ENCODE measurements around the gene UQCRFS1. TPM values are rescaled to one million over a fixed set of nuclear protein-coding genes. Genes with fewer than 3 reads are reported as not detected.
"Not testable (repeated sequence)": the region's sequence is repeated elsewhere in the genome, so short reads cannot be mapped to it uniquely, and the experiment has no call there.

UQCRFS1 gene
- total RNA-seq, 4 donors from 2014 or later: 24.8 to 60.8 (median 45.3) TPM

- H3K27ac ChIP-seq: no peak overlapping the region
- H3K27me3 ChIP-seq: no peaks in the 10 kb centered on the region
- H3K4me3 ChIP-seq: no peak overlapping the region
- no peak for DNase-seq
- H3K36me3 ChIP-seq: no peaks in the 10 kb centered on the region
- H3K9me3 ChIP-seq: no peaks in the 10 kb centered on the region
- H3K4me1 ChIP-seq: no peaks in the 10 kb centered on the region
- TF ChIP-seq CTCF (IDR thresholded peaks at IDR 0.05) (no peak), POLR2A (IDR thresholded peaks at IDR 0.05) (no peak)
These were observed 43.6 kb upstream of the UQCRFS1 start for GRCh38 chr19:29256516-29256915.

- no peak overlapping the region for H3K4me3 ChIP-seq
- no peaks in the 10 kb centered on the region for H3K9me3 ChIP-seq
- no peaks in the 10 kb centered on the region for H3K36me3 ChIP-seq
- TF ChIP-seq POLR2A (IDR thresholded peaks at IDR 0.05): no peak
- TF ChIP-seq CTCF (IDR thresholded peaks at IDR 0.05): no peak
- DNase-seq: no peak
- no peaks in the 10 kb centered on the region for H3K4me1 ChIP-seq
- H3K27me3 ChIP-seq: no peaks in the 10 kb centered on the region
- no peak overlapping the region for H3K27ac ChIP-seq
These were observed 43.0 kb upstream of the UQCRFS1 start for GRCh38 chr19:29255912-29256311.

- no peaks in the 10 kb centered on the region for H3K27me3 ChIP-seq
- no peak for DNase-seq
- no peaks in the 10 kb centered on the region for H3K4me1 ChIP-seq
- no peaks in the 10 kb centered on the region for H3K36me3 ChIP-seq
- TF ChIP-seq CTCF (IDR thresholded peaks at IDR 0.05): no peak
- no peak for TF ChIP-seq POLR2A (IDR thresholded peaks at IDR 0.05)
- no peak overlapping the region for H3K27ac ChIP-seq
- H3K4me3 ChIP-seq: no peak overlapping the region
- H3K9me3 ChIP-seq: no peaks in the 10 kb centered on the region
These were observed 42.1 kb upstream of the UQCRFS1 start for GRCh38 chr19:29255006-29255405.

GRCh38 chr19:29249798-29250197 lies 36.8 kb upstream of the UQCRFS1 start:
- not testable (repeated sequence) for DNase-seq, H3K27ac ChIP-seq, H3K27me3 ChIP-seq, H3K36me3 ChIP-seq, H3K9me3 ChIP-seq, H3K4me1 ChIP-seq, H3K4me3 ChIP-seq

GRCh38 chr19:29248332-29248844 lies 35.4 kb upstream of the UQCRFS1 start:
- no peak overlapping the region for H3K27ac ChIP-seq
- H3K36me3 ChIP-seq: no peaks in the 10 kb centered on the region
- H3K4me3 ChIP-seq: no peak overlapping the region
- no peak for TF ChIP-seq POLR2A (IDR thresholded peaks at IDR 0.05)
- no peak for TF ChIP-seq CTCF (IDR thresholded peaks at IDR 0.05)
- DNase-seq: no peak
- H3K4me1 ChIP-seq: no peaks in the 10 kb centered on the region
- no peaks in the 10 kb centered on the region for H3K27me3 ChIP-seq
- H3K9me3 ChIP-seq: no peaks in the 10 kb centered on the region

- TF ChIP-seq CTCF (IDR thresholded peaks at IDR 0.05) (no peak), POLR2A (IDR thresholded peaks at IDR 0.05) (no peak)
- no peaks in the 10 kb centered on the region for H3K9me3 ChIP-seq
- no peaks in the 10 kb centered on the region for H3K27me3 ChIP-seq
- no peak for DNase-seq
- no peak overlapping the region for H3K27ac ChIP-seq
- H3K4me1 ChIP-seq: no peaks in the 10 kb centered on the region
- H3K4me3 ChIP-seq: no peak overlapping the region
- no peaks in the 10 kb centered on the region for H3K36me3 ChIP-seq
These were observed 34.9 kb upstream of the UQCRFS1 start for GRCh38 chr19:29247872-29248271.

All from Peyer's patch (tissue), 4 donors.